SK-N-SH treated with all-trans-retinoic acid at 6 μM for 48 hours (cell line): ENCODE measurements around the gene LPP.
A peak's percentile ranks its signal among the peaks of the same experiment; 100 is the strongest.

Source experiments
- ATAC-seq: fragments of 200-7000 bp; cut with Tn5 transposase; 3 replicates; pipeline ENCODE4 v1.9.1; 2020; ENCODE audit warnings: mild to moderate bottlenecking, moderate library complexity
- ARNTL ChIP-seq: fragments of 450-650 bp; formaldehyde crosslinking; IDR thresholded peaks from 2 replicates; pipeline ENCODE4 v1.5.0; 2020; ENCODE audit warnings: low read depth, mild to moderate bottlenecking, moderate library complexity, borderline replicate concordance
- BACH2 ChIP-seq: fragments of 250-450 bp; sonication (Bioruptor Pico); IDR thresholded peaks from 2 replicates; pipeline ENCODE4 v1.9.0; 2021; ENCODE audit warnings: mild to moderate bottlenecking, borderline replicate concordance
- CREB5 ChIP-seq: fragments of 250-450 bp; sonication (Bioruptor Pico); IDR thresholded peaks from 2 replicates; pipeline ENCODE4 v1.5.1; 2020; ENCODE audit warnings: low read depth, mild to moderate bottlenecking, moderate library complexity
- CSDC2 ChIP-seq: fragments of 250-450 bp; sonication (Bioruptor Pico); IDR thresholded peaks from 2 replicates; pipeline ENCODE4 v1.5.0; 2020; ENCODE audit warnings: mild to moderate bottlenecking, moderate library complexity
- ESRRG ChIP-seq: fragments of 250-450 bp; sonication (Bioruptor Pico); IDR thresholded peaks from 2 replicates; pipeline ENCODE4 v1.6.1; 2021; ENCODE audit warnings: mild to moderate bottlenecking
- GLIS3 ChIP-seq: fragments of 250-450 bp; sonication (Bioruptor Pico); IDR thresholded peaks from 2 replicates; pipeline ENCODE4 v1.5.0; 2020; ENCODE audit warnings: mild to moderate bottlenecking, moderate library complexity
- ISL1 ChIP-seq: fragments of 250-450 bp; sonication (Bioruptor Pico); IDR thresholded peaks from 2 replicates; pipeline ENCODE4 v2.1.2; 2022; ENCODE audit warnings: mild to moderate bottlenecking, moderate library complexity
- OSR1 ChIP-seq: fragments of 250-450 bp; sonication (Bioruptor Pico); IDR thresholded peaks from 2 replicates; pipeline ENCODE4 v1.8.0; 2022; ENCODE audit warnings: moderate library complexity, mild to moderate bottlenecking, inconsistent platforms
- PATZ1 ChIP-seq: fragments of 250-450 bp; sonication (Bioruptor Pico); IDR thresholded peaks from 2 replicates; pipeline ENCODE4 v1.8.0; 2020; ENCODE audit warnings: mild to moderate bottlenecking, moderate library complexity, borderline replicate concordance
- POU6F1 ChIP-seq: fragments of 250-450 bp; sonication (Bioruptor Pico); IDR thresholded peaks from 2 replicates; pipeline ENCODE4 v1.8.0; 2021; ENCODE audit warnings: low read depth, mild to moderate bottlenecking, moderate library complexity, borderline replicate concordance
- PPARA ChIP-seq: fragments of 250-450 bp; sonication (Bioruptor Pico); IDR thresholded peaks from 2 replicates; pipeline ENCODE4 v1.5.0; 2020; ENCODE audit warnings: mild to moderate bottlenecking, borderline replicate concordance
- RARB ChIP-seq: fragments of 250-450 bp; sonication (Bioruptor Pico); IDR thresholded peaks from 2 replicates; pipeline ENCODE4 v1.8.0; 2021; ENCODE audit warnings: mild to moderate bottlenecking, moderate library complexity
- SNAI2 ChIP-seq: fragments of 250-450 bp; sonication (Bioruptor Pico); IDR thresholded peaks from 2 replicates; pipeline ENCODE4 v1.5.0; 2020; ENCODE audit warnings: mild to moderate bottlenecking, moderate library complexity
- TCF4 ChIP-seq: fragments of 250-450 bp; sonication (Bioruptor Pico); IDR thresholded peaks from 2 replicates; pipeline ENCODE4 v1.8.0; 2021; ENCODE audit warnings: mild to moderate bottlenecking, moderate library complexity, borderline replicate concordance
- TOX ChIP-seq: fragments of 250-450 bp; sonication (Bioruptor Pico); IDR thresholded peaks from 2 replicates; pipeline ENCODE4 v1.8.0; 2021; ENCODE audit warnings: mild to moderate bottlenecking, moderate library complexity, borderline replicate concordance
- TSHZ2 ChIP-seq: fragments of 250-450 bp; sonication (Bioruptor Pico); IDR thresholded peaks from 2 replicates; pipeline ENCODE4 v1.5.0; 2020; ENCODE audit warnings: mild to moderate bottlenecking, moderate library complexity
- ZC3H10 ChIP-seq: fragments of 250-450 bp; sonication (Bioruptor Pico); IDR thresholded peaks from 2 replicates; pipeline ENCODE4 v1.5.1; 2021; ENCODE audit warnings: mild to moderate bottlenecking, moderate library complexity
- ZFP3 ChIP-seq: fragments of 250-450 bp; sonication (Bioruptor Pico); IDR thresholded peaks from 2 replicates; pipeline ENCODE4 v1.5.0; 2020; ENCODE audit warnings: mild to moderate bottlenecking, moderate library complexity
- ZFP30 ChIP-seq: fragments of 450-650 bp; formaldehyde crosslinking; IDR thresholded peaks from 2 replicates; pipeline ENCODE4 v1.5.0; 2022; ENCODE audit warnings: mild to moderate bottlenecking, moderate library complexity
- ZNF565 ChIP-seq: fragments of 450-650 bp; formaldehyde crosslinking; conservative IDR thresholded peaks from 2 replicates; pipeline ENCODE4 v1.5.0; 2020; ENCODE audit warnings: low read depth, mild to moderate bottlenecking, moderate library complexity
- ZNF70 ChIP-seq: fragments of 450-650 bp; formaldehyde crosslinking; IDR thresholded peaks from 2 replicates; pipeline ENCODE4 v1.5.0; 2020; ENCODE audit warnings: mild to moderate bottlenecking, moderate library complexity
- ZNF8 ChIP-seq: fragments of 450-650 bp; formaldehyde crosslinking; IDR thresholded peaks from 2 replicates; pipeline ENCODE4 v1.5.0; 2020; ENCODE audit warnings: mild to moderate bottlenecking, moderate library complexity
- TF ChIP-seq, protein P1 (sequence below): fragments of 250-450 bp; sonication (Bioruptor Pico); IDR thresholded peaks from 2 replicates; pipeline ENCODE4 v1.5.1; 2021; ENCODE audit warnings: mild to moderate bottlenecking, moderate library complexity

LPP gene

DNA sequence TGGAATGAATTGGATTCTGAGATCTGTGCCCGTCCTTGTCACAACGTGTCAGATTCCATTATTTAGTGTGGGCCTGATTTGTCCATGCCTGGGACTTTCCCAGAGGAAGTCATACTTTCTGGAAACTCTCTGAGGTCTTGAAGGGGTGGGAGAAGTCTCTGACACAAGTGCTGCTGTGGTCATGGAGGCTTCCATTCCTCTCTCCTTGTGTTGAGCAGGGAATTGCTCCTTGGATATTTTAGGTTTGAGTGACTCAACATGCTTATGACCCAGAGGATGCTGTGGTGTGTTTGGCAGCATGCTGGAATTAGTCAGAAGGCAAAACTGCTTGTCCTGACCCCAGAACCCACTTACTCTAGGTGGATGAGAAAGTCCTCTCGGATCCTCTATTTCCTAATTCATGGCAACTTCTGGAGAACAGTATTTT, 132.1 kb downstream of the LPP start:
- TF ChIP-seq PATZ1 (CRISPR knock-in tag) (peak; percentile 17; the same call in 1 of the 2 replicates), ISL1 (CRISPR knock-in tag) (peak; percentile 44), ZFP30 (CRISPR knock-in tag) (no peak), TOX (peak; percentile 46; the same call in 1 of the 2 replicates), RARB (CRISPR knock-in tag) (no peak), ESRRG (no peak), SNAI2 (CRISPR knock-in tag) (no peak), GLIS3 (no peak), POU6F1 (CRISPR knock-in tag) (no peak), OSR1 (no peak), BACH2 (CRISPR knock-in tag) (no peak), ZNF565 (CRISPR knock-in tag) (no peak), CSDC2 (0 out of 2 replicates have a peak, but pooled peaks have one; percentile 65), ZFP3 (CRISPR knock-in tag) (peak; percentile 79), PPARA (no peak), ZC3H10 (no peak), ZNF70 (CRISPR knock-in tag) (no peak), ZNF8 (CRISPR knock-in tag) (no peak), CREB5 (CRISPR knock-in tag) (no peak), TCF4 (no peak), TSHZ2 (no peak), ARNTL (CRISPR knock-in tag) (no peak)
- TF ChIP-seq, protein P1, sequence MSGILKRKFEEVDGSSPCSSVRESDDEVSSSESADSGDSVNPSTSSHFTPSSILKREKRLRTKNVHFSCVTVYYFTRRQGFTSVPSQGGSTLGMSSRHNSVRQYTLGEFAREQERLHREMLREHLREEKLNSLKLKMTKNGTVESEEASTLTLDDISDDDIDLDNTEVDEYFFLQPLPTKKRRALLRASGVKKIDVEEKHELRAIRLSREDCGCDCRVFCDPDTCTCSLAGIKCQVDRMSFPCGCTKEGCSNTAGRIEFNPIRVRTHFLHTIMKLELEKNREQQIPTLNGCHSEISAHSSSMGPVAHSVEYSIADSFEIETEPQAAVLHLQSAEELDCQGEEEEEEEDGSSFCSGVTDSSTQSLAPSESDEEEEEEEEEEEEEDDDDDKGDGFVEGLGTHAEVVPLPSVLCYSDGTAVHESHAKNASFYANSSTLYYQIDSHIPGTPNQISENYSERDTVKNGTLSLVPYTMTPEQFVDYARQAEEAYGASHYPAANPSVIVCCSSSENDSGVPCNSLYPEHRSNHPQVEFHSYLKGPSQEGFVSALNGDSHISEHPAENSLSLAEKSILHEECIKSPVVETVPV (CRISPR knock-in tag) = no peak

DNA sequence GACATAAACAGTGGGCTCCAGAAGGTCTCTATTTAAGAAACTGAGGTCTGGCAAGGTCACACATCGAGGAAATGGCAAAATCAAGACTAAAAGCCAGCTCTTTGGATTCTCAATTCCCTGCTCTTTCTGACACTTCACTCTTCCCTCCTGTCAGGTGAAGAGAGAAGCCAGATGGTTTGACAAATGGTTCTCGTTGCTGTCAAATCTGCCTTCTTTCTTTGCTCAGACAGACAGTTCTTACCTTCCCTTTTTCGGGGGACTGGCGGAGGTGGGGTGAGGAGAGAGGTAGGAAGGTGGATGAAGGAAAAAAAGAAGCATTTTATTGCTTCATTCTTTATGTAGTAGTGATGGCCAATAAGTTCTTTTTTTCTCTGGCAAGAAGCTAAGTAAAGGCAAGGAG, 133.4 kb downstream of the LPP start:
- TF ChIP-seq TSHZ2 = no peak
- no peak for TF ChIP-seq TOX
- TF ChIP-seq POU6F1 (CRISPR knock-in tag) = no peak
- no peak for TF ChIP-seq ZNF70 (CRISPR knock-in tag)
- no peak for TF ChIP-seq GLIS3
- no peak for TF ChIP-seq PPARA
- TF ChIP-seq CSDC2 = no peak
- TF ChIP-seq OSR1 = no peak
- TF ChIP-seq ZFP3 (CRISPR knock-in tag) = no peak
- no peak for ATAC-seq

More for the DNA sequence above, 132.1 kb downstream of the LPP start:
- ATAC-seq = peak; percentile 87
